ENCODE results near the gene FOXP1. TPM values are rescaled to one million over a fixed set of nuclear protein-coding genes. Genes with fewer than 3 reads are reported as not detected.
A peak's percentile ranks its signal among the peaks of the same experiment; 100 is the strongest.

The FOXP1 gene
- total and polyA plus RNA-seq, 12 donors = 4.8 to 56.0 (median 43.8) TPM

DNA sequence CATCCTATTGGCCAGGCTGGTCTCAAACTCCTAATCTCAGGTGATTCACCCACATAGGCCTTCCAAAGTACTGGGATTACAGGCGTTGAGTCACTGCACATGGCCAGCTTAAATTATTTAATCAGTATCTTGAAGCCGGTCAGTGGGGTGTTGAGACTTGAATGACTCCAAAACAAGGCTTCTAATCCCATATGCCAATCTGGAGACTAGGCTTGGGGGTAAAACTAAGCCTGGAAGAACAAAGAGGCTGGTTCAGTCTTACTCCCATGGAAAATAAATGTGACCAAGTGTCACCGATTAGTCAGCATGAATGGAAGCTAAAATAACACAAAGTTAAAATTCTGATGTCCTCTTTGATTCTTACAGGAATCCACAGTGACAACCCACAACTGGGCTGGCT is 509.1 kb downstream of the FOXP1 start:
- peak overlapping the region in 1 of 10 donors; percentile 27 for H3K27ac ChIP-seq
- intact Hi-C loops (cut with DNase I) = loop anchor here in 6 of 10 donors (5.0 to 10.0 kb wide), 3 partner anchors 357 to 520 kb away; no protein-coding TSS in a partner anchor
- no peaks in the 10 kb centered on the region for H3K9me3 ChIP-seq
- no peak overlapping the region for H3K4me3 ChIP-seq
- no peaks in the 10 kb centered on the region for H3K27me3 ChIP-seq
- no peaks in the 10 kb centered on the region for H3K36me3 ChIP-seq
- ATAC-seq (no peak), DNase-seq (no peak)
- peaks cover 0 to 57% (median 43%) of the 10 kb centered on the region in 9 donors for H3K4me1 ChIP-seq
- TF ChIP-seq, protein P1, sequence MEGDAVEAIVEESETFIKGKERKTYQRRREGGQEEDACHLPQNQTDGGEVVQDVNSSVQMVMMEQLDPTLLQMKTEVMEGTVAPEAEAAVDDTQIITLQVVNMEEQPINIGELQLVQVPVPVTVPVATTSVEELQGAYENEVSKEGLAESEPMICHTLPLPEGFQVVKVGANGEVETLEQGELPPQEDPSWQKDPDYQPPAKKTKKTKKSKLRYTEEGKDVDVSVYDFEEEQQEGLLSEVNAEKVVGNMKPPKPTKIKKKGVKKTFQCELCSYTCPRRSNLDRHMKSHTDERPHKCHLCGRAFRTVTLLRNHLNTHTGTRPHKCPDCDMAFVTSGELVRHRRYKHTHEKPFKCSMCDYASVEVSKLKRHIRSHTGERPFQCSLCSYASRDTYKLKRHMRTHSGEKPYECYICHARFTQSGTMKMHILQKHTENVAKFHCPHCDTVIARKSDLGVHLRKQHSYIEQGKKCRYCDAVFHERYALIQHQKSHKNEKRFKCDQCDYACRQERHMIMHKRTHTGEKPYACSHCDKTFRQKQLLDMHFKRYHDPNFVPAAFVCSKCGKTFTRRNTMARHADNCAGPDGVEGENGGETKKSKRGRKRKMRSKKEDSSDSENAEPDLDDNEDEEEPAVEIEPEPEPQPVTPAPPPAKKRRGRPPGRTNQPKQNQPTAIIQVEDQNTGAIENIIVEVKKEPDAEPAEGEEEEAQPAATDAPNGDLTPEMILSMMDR (IDR thresholded peaks at IDR 0.05) = no peak
- 88 to 90% methylated on average over 3 of the region's 3 CpGs for WGBS, 2 donors

DNA sequence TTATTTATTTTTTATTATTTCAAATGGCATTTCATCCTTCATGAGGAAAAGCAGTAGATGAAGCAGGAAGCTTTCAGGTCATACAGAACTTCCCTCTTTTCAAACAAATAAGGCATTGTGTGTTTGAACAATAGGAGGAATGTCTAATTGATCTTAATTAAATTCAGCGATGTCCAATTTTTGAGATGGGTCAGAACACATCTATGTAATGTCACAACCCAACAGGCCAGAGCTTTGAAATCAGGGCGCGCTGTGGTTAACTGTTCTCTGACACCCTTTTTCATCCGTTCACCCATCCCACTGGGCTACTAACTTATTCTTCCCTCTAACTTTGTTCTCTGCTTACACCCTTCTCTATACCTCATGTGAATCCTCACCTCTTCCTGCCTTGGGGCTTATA is 510.5 kb downstream of the FOXP1 start:
- no peaks in the 10 kb centered on the region for H3K27me3 ChIP-seq
- TF ChIP-seq, protein P1 (IDR thresholded peaks at IDR 0.05) = no peak
- H3K4me1 ChIP-seq = peaks cover 0 to 60% (median 46%) of the 10 kb centered on the region in 9 donors
- DNase-seq (no peak), ATAC-seq (no peak)
- no peak overlapping the region for H3K4me3 ChIP-seq
- no peaks in the 10 kb centered on the region for H3K9me3 ChIP-seq
- H3K27ac ChIP-seq = no peak overlapping the region
- intact Hi-C loops (cut with DNase I) = loop anchor here in 6 of 10 donors (5.0 to 10.0 kb wide), 3 partner anchors 356 to 518 kb away; no protein-coding TSS in a partner anchor
- no peaks in the 10 kb centered on the region for H3K36me3 ChIP-seq
- 67 to 81% methylated on average over 4 of the region's 4 CpGs for WGBS, 2 donors

DNA sequence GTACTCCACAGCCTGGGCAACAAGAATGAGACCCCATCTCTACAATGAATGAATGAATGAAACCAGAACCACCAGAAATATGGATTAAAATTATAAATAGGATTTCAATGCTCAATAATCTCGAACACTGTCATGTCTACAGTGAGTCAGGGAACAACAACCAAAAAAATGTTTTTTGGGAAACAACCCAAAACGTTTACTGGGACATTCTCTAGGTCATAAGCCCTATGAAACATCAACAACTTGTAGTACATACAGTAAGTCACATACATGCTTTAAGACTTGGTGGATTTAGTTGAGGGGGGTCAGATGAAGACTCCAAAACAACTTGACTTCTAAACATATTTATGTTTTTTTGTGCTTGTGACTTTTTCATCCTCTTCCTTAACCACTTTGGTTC is 511.2 kb downstream of the FOXP1 start:
- Histone ChIP-seq H3K36me3 (no peaks in the 10 kb centered on the region), H3K4me1 (peaks cover 0 to 61% (median 47%) of the 10 kb centered on the region in 9 donors), H3K4me3 (no peak overlapping the region), H3K9me3 (no peaks in the 10 kb centered on the region), H3K27me3 (no peaks in the 10 kb centered on the region), H3K27ac (no peak overlapping the region)
- 69 to 78% methylated on average over 2 of the region's 2 CpGs for WGBS, 2 donors
- TF ChIP-seq, protein P1 (IDR thresholded peaks at IDR 0.05) = no peak
- intact Hi-C loops (cut with DNase I) = loop anchor here in 6 of 10 donors (5.0 to 10.0 kb wide), 3 partner anchors 355 to 517 kb away; no protein-coding TSS in a partner anchor
- DNase-seq (no peak), ATAC-seq (no peak)

DNA sequence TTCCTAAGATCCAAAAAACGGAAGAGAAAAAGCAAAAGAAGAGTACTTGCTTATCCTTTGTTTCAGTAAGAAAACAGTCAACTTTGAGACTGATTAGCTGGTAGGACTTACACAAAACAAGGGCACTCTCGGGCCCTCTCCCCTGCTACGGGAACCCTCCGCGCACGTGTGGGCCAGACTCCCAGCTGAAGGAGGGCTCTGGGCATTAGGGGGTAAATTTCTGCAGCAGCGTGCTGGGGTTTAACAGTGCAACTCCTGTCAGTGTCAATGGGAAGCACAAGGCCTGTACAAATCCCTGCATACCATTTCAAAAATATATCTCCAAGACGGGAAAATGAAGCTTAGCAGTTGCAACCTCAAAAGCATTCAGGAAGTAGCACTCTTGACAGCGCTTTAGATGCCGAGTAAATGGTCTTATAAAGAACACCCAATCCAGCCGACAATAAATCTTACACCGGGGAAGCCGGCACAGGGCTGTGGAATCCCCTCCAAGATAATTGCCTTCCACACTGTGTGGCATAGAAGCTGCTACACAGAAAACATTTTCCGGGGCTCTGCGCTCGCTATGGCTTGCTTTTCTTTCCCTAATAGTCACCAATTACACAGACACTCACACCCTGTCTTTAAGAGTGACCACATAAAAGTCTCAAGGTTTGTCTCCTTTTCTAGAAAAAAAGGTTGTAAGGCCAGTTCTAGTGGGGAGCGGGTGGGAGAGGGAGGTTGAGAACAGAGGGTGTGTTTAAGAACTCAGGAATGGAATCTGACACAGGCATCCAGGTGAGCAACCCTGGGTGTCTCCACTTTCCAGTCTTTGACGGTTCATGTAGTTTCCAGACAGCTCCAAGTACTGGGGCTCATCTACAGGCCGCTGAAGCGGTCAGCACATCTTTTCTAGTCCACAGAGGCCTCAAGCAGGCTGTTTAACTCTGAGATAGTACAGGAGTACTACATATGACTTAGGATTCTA is 512.7 kb downstream of the FOXP1 start:
- Histone ChIP-seq H3K27me3 (no peaks in the 10 kb centered on the region), H3K9me3 (no peaks in the 10 kb centered on the region), H3K27ac (peak overlapping the region in 5 of 10 donors; percentile 4 to 50 (median 20)), H3K36me3 (no peaks in the 10 kb centered on the region), H3K4me1 (peaks cover 5 to 65% (median 51%) of the 10 kb centered on the region in 9 donors), H3K4me3 (no peak overlapping the region)
- no peak for DNase-seq
- intact Hi-C loops (cut with DNase I) = loop anchor here in 6 of 10 donors (5.0 to 10.0 kb wide), 3 partner anchors 353 to 516 kb away; no protein-coding TSS in a partner anchor
- ATAC-seq = no peak
- WGBS, 2 donors = 58 to 69% methylated on average over 20 of the region's 20 CpGs
- TF ChIP-seq, protein P1 (IDR thresholded peaks at IDR 0.05) = no peak

Measured in heart right ventricle (tissue), 16 donors.